ENCODE data around the gene BACH2. TPM values are rescaled to one million over a fixed set of nuclear protein-coding genes. Genes with fewer than 3 reads are reported as not detected.

BACH2 gene
- total and polyA plus RNA-seq, 2 of the 4 experiments (the other 2 are of a cell fraction), result 1.3 to 1.4 TPM

- Histone ChIP-seq H3K14ac (replicated peaks; ENCODE audit: low read depth, low read length) (no peak overlapping the region), H3K56ac (ENCODE audit: extremely low read depth, insufficient read depth, low read length) (no peak overlapping the region), H3K27me3 (ENCODE audit: control insufficient read depth, insufficient read depth, low read length) (peaks cover 3% of the 10 kb centered on the region; the same call in 1 of the 2 replicates), H4K5ac (ENCODE audit: low read depth, low read length) (no peak overlapping the region), H2BK120ac (ENCODE audit: low read depth, low read length) (no peak overlapping the region), H3K4me1 (ENCODE audit: control insufficient read depth, insufficient read depth, low read length) (0 out of 2 replicates have a peak, but pooled peaks cover 3% of the 10 kb centered on the region), H2AFZ (replicated peaks; ENCODE audit: low read length, poor library complexity) (no peak overlapping the region), H3K23ac (ENCODE audit: low read depth, low read length) (no peak overlapping the region), H3K9ac (ENCODE audit: low read depth, low read length) (no peak overlapping the region), H2BK5ac (ENCODE audit: low read depth, low read length, poor library complexity, severe bottlenecking) (no peak overlapping the region), H3K79me1 (ENCODE audit: low read depth in 1 of 2, low read length in 2 of 2) (no peaks in the 10 kb centered on the region), H2BK15ac (ENCODE audit: low read depth, low read length) (no peak overlapping the region), H2AK5ac (ENCODE audit: low read depth, low read length) (no peak overlapping the region), H2AK9ac (replicated peaks; ENCODE audit: low read depth, low read length, poor library complexity) (no peak overlapping the region), H3K27ac (ENCODE audit: insufficient read depth, low read length) (no peak overlapping the region), H4K8ac (ENCODE audit: low read depth in 2 of 2, low read length in 2 of 2) (no peak overlapping the region), H3K36me3 (ENCODE audit: control insufficient read depth, insufficient read depth, low read length) (no peaks in the 10 kb centered on the region), H3K4ac (ENCODE audit: low read depth, low read length) (no peak overlapping the region), H4K20me1 (ENCODE audit: insufficient read depth, low read length) (no peaks in the 10 kb centered on the region), H3K4me3 (ENCODE audit: insufficient read depth, low read depth, low read length) (no peak overlapping the region), H4K91ac (ENCODE audit: insufficient read depth, low read depth, low read length) (no peak overlapping the region), H3K9me1 (ENCODE audit: insufficient read depth, low read length) (peaks cover 7% of the 10 kb centered on the region; the same call in 1 of the 2 replicates), H3K9me3 (ENCODE audit: control insufficient read depth, insufficient read depth, low read length) (no peaks in the 10 kb centered on the region), H2BK20ac (ENCODE audit: low read depth, low read length) (no peak overlapping the region), H3K18ac (ENCODE audit: low read depth, low read length) (no peak overlapping the region), H3K4me2 (ENCODE audit: low read depth, low read length) (no peak overlapping the region)
- ATAC-seq (ENCODE audit: low read depth) (no peak), DNase-seq (no peak)
- no peak for TF ChIP-seq CEBPB (IDR thresholded peaks at IDR 0.05; ENCODE audit: low read depth, low read length)
- TF ChIP-seq FOS (IDR thresholded peaks at IDR 0.05; ENCODE audit: low read depth, low read length), result no peak
- TF ChIP-seq RFX5 (IDR thresholded peaks at IDR 0.05; ENCODE audit: low read depth, low read length), result no peak
- no peak for TF ChIP-seq USF2 (IDR thresholded peaks at IDR 0.05; ENCODE audit: low read depth, low read length)
- TF ChIP-seq CTCF (conservative IDR thresholded peaks at IDR 0.05; ENCODE audit: low read depth, low read length), result no peak
- TF ChIP-seq CHD1 (IDR thresholded peaks at IDR 0.05; ENCODE audit: low read depth, low read length), result no peak
- TF ChIP-seq BHLHE40 (IDR thresholded peaks at IDR 0.05; ENCODE audit: low read depth, low read length), result no peak
- TF ChIP-seq MXI1 (IDR thresholded peaks at IDR 0.05; ENCODE audit: borderline replicate concordance, low read depth, low read length), result no peak
- no peak for TF ChIP-seq RCOR1 (IDR thresholded peaks at IDR 0.05; ENCODE audit: insufficient replicate concordance, low read length)
- no peak for TF ChIP-seq NFE2L2 (IDR thresholded peaks at IDR 0.05; ENCODE audit: low read depth, low read length)
- TF ChIP-seq MAFK (IDR thresholded peaks at IDR 0.05; ENCODE audit: low read depth, low read length), result no peak
- no peak for TF ChIP-seq RAD21 (IDR thresholded peaks at IDR 0.05; ENCODE audit: low read length)
- TF ChIP-seq ELK1 (IDR thresholded peaks at IDR 0.05; ENCODE audit: borderline replicate concordance, low read depth, low read length), result no peak
- TF ChIP-seq MAZ (IDR thresholded peaks at IDR 0.05; ENCODE audit: borderline replicate concordance, low read depth, low read length), result no peak
- TF ChIP-seq SMC3 (IDR thresholded peaks at IDR 0.05; ENCODE audit: low read depth, low read length), result no peak
- no peak for TF ChIP-seq POLR2A (IDR thresholded peaks at IDR 0.05; ENCODE audit: low read depth, low read length)
- in situ Hi-C loops (cut with MboI; ENCODE audit: low sequenced_read_pairs), result no loop called here
- POLR2A ChIA-PET (ENCODE audit: unreplicated experiment), result no interaction called here
- dilution Hi-C loops (cut with HindIII; ENCODE audit: low sequenced_read_pairs, unreplicated experiment), result no loop called here
- no TSS peak for BruUV-seq (replicated peaks)
- intact Hi-C loops (cut with micrococcal nuclease), result no loop called here
- CTCF ChIA-PET, result no interaction called here
- 85% methylated on average over 5 of the region's 11 CpGs; no CpG with 5 or more reads in 1 of the 2 experiments for whole genome bisulfite sequencing, 2 experiments (ENCODE audit: extremely low coverage in 2 of 2, insufficient read length in 1 of 2)
Observed at GRCh38 chr6:90072935-90073464, 223.6 kb downstream of the BACH2 start.
